ACC112 (cell line): ENCODE results near the gene LCE7A.

Experiments
- H2AFZ ChIP-seq: fragments of 200-600 bp; sonication (generic); one replicate; pipeline ENCODE4 v1.6.0; 2017; ENCODE audit warnings: antibody characterized with exemption, low read length; ENCODE audit not compliant: unreplicated experiment
- H3K27ac ChIP-seq: fragments of 200-600 bp; sonication (generic); 2 replicates; pipeline ENCODE4 v1.5.1; 2014; ENCODE audit warnings: low read depth, mild to moderate bottlenecking, antibody characterized with exemption, low read length, moderate library complexity
- H3K27me3 ChIP-seq: fragments of 200-600 bp; sonication (generic); 2 replicates; pipeline ENCODE4 v1.6.1; 2014; ENCODE audit warnings: mild to moderate bottlenecking, antibody characterized with exemption, low read length, moderate library complexity, mixed read lengths; ENCODE audit not compliant: insufficient read depth
- H3K36me3 ChIP-seq: fragments of 200-600 bp; sonication (generic); 2 replicates; pipeline ENCODE4 v1.6.1; 2016; ENCODE audit warnings: mild to moderate bottlenecking, antibody characterized with exemption, low read length, moderate library complexity, mixed read lengths; ENCODE audit not compliant: insufficient read depth
- H3K4me1 ChIP-seq: fragments of 200-600 bp; sonication (generic); one replicate; pipeline ENCODE4 v1.6.1; 2016; ENCODE audit warnings: low read length, mixed read lengths; ENCODE audit not compliant: insufficient read depth, unreplicated experiment, control insufficient read depth
- H3K4me3 ChIP-seq: fragments of 200-600 bp; sonication (generic); 2 replicates; pipeline ENCODE4 v1.5.1; 2014; ENCODE audit warnings: mild to moderate bottlenecking, low read depth, low read length
- H3K79me2 ChIP-seq: fragments of 200-600 bp; sonication (generic); one replicate; pipeline ENCODE4 v1.6.0; 2016; ENCODE audit warnings: low read length; ENCODE audit not compliant: control insufficient read depth, unreplicated experiment, insufficient read depth

The LCE7A gene

GRCh38 chr1:152879559-152880198 lies 19.9 kb downstream of the LCE7A start:
- peaks cover 4% of the 10 kb centered on the region for H3K4me1 ChIP-seq
- H3K36me3 ChIP-seq = no peaks in the 10 kb centered on the region
- H3K27ac ChIP-seq = no peak overlapping the region
- H3K79me2 ChIP-seq = no peaks in the 10 kb centered on the region
- no peak overlapping the region for H3K4me3 ChIP-seq
- H2AFZ ChIP-seq = no peak overlapping the region
- H3K27me3 ChIP-seq = no peaks in the 10 kb centered on the region

GRCh38 chr1:152880316-152880715 lies 20.5 kb downstream of the LCE7A start:
- Histone ChIP-seq H3K27ac (no peak overlapping the region), H2AFZ (no peak overlapping the region), H3K4me1 (peaks cover 6% of the 10 kb centered on the region), H3K4me3 (no peak overlapping the region), H3K36me3 (no peaks in the 10 kb centered on the region), H3K79me2 (no peaks in the 10 kb centered on the region), H3K27me3 (no peaks in the 10 kb centered on the region)

GRCh38 chr1:152880907-152881306 lies 21.1 kb downstream of the LCE7A start:
- Histone ChIP-seq H3K36me3 (no peaks in the 10 kb centered on the region), H3K4me3 (no peak overlapping the region), H2AFZ (no peak overlapping the region), H3K79me2 (no peaks in the 10 kb centered on the region), H3K27me3 (no peaks in the 10 kb centered on the region), H3K27ac (no peak overlapping the region), H3K4me1 (peaks cover 6% of the 10 kb centered on the region)

GRCh38 chr1:152884085-152884484 lies 24.3 kb downstream of the LCE7A start:
- H3K27me3 ChIP-seq = no peaks in the 10 kb centered on the region
- no peak overlapping the region for H3K4me3 ChIP-seq
- 0 out of 2 replicates have a peak overlapping the region, but pooled peaks have one; percentile 43 for H3K27ac ChIP-seq
- H3K4me1 ChIP-seq = peaks cover 6% of the 10 kb centered on the region
- no peaks in the 10 kb centered on the region for H3K79me2 ChIP-seq
- H2AFZ ChIP-seq = no peak overlapping the region
- H3K36me3 ChIP-seq = no peaks in the 10 kb centered on the region

- Histone ChIP-seq H2AFZ (no peak overlapping the region), H3K36me3 (no peaks in the 10 kb centered on the region), H3K27ac (peak overlapping the region; percentile 43; the same call in 1 of the 2 replicates), H3K27me3 (no peaks in the 10 kb centered on the region), H3K4me1 (peaks cover 6% of the 10 kb centered on the region), H3K4me3 (no peak overlapping the region), H3K79me2 (no peaks in the 10 kb centered on the region)
Observed at GRCh38 chr1:152884506-152884905, 24.7 kb downstream of the LCE7A start.

- Histone ChIP-seq H3K27me3 (no peaks in the 10 kb centered on the region), H2AFZ (no peak overlapping the region), H3K4me3 (no peak overlapping the region), H3K27ac (peak overlapping the region; percentile 43; the same call in 1 of the 2 replicates), H3K4me1 (peaks cover 6% of the 10 kb centered on the region), H3K79me2 (no peaks in the 10 kb centered on the region), H3K36me3 (no peaks in the 10 kb centered on the region)
Observed at GRCh38 chr1:152884966-152885624, 25.3 kb downstream of the LCE7A start.

- no peaks in the 10 kb centered on the region for H3K27me3 ChIP-seq
- no peaks in the 10 kb centered on the region for H3K36me3 ChIP-seq
- H3K27ac ChIP-seq = no peak overlapping the region
- H2AFZ ChIP-seq = no peak overlapping the region
- no peak overlapping the region for H3K4me3 ChIP-seq
- H3K4me1 ChIP-seq = peaks cover 6% of the 10 kb centered on the region
- H3K79me2 ChIP-seq = no peaks in the 10 kb centered on the region
Observed at GRCh38 chr1:152886085-152886484, 26.3 kb downstream of the LCE7A start.

- no peak overlapping the region for H3K4me3 ChIP-seq
- H3K27ac ChIP-seq = no peak overlapping the region
- H3K4me1 ChIP-seq = peaks cover 6% of the 10 kb centered on the region
- no peak overlapping the region for H2AFZ ChIP-seq
- H3K27me3 ChIP-seq = no peaks in the 10 kb centered on the region
- H3K36me3 ChIP-seq = no peaks in the 10 kb centered on the region
- H3K79me2 ChIP-seq = no peaks in the 10 kb centered on the region
Observed at GRCh38 chr1:152886758-152887409, 27.1 kb downstream of the LCE7A start.

GRCh38 chr1:152888126-152888525 lies 28.3 kb downstream of the LCE7A start:
- Histone ChIP-seq H3K27ac (no peak overlapping the region), H3K36me3 (no peaks in the 10 kb centered on the region), H3K79me2 (no peaks in the 10 kb centered on the region), H3K4me3 (no peak overlapping the region), H2AFZ (no peak overlapping the region), H3K27me3 (no peaks in the 10 kb centered on the region), H3K4me1 (peaks cover 6% of the 10 kb centered on the region)

GRCh38 chr1:152899027-152899426 lies 39.2 kb downstream of the LCE7A start:
- Histone ChIP-seq H3K4me1 (no peaks in the 10 kb centered on the region), H3K36me3 (no peaks in the 10 kb centered on the region), H3K27ac (no peak overlapping the region), H3K4me3 (no peak overlapping the region), H2AFZ (no peak overlapping the region), H3K27me3 (no peaks in the 10 kb centered on the region), H3K79me2 (no peaks in the 10 kb centered on the region)

- no peak overlapping the region for H3K27ac ChIP-seq
- H3K36me3 ChIP-seq = no peaks in the 10 kb centered on the region
- H3K27me3 ChIP-seq = no peaks in the 10 kb centered on the region
- no peak overlapping the region for H3K4me3 ChIP-seq
- H2AFZ ChIP-seq = no peak overlapping the region
- H3K79me2 ChIP-seq = no peaks in the 10 kb centered on the region
- no peaks in the 10 kb centered on the region for H3K4me1 ChIP-seq
Observed at GRCh38 chr1:152899883-152900282, 40.1 kb downstream of the LCE7A start.
